AG08396 (cell line): Measurements from ENCODE around the gene JMJD7.

Experiments
- DNase-seq: peaks from one replicate; pipeline ENCODE4 v3.0.0; 2012; ENCODE audit warnings: low spot score, mixed read lengths

Gene JMJD7

DNA sequence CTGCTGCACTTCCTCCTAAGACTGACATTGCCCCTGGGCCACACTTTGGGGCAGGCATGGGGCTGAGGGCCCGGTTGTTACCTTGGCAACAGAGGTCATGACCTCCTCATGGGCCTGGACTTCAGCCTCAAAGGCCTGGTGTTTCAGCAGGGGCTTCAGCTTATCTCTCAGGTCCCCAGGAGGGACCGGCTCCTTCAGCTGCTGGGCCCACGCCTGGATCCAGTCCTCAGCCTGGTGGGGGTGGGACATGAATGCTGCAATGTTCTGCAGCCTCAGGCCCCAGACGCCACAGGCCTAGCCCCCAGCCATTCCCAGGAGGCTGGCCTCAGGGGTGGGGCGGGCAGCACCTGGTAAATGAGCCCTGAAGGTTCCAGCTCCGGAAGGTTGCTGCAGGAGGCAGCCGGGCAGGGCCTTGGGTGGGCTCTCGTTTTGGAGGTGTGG is 38.4 kb downstream of the JMJD7 start:
- DNase-seq, result no peak

DNA sequence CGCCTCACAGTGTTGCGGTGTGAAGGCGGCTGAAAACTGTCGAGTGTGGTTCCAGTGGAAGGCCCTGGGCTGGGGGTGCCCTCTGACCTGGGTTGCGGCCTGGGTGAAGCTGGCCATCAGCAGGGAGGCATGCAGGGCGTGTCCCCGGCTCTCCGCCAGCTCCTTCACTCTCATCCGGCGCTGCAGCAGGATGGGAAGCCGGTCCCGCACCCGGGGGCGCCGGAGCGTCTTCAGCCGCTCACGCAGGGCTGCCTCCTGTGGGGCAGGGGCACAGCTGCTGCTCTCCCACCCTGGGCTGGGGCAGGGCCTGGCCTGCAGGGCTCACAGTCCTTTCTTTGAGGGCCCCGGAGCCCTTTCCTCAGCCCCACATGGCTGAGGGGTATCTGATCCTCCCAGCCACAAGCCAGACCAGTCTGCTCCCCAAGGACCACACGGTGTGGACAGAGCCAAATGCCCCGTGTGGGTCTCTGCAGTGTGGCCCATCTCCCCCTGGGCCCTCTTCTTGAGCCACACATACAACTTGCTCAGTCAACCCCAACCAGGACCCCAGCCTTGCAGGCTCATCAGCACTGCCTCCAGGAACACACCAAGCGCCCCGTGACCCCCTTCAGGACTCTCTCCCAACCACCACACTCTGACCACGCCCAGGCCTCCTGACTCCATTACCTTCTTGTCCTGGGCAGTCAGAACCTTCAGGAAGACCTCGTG is 39.1 kb downstream of the JMJD7 start:
- DNase-seq, result no peak

DNA sequence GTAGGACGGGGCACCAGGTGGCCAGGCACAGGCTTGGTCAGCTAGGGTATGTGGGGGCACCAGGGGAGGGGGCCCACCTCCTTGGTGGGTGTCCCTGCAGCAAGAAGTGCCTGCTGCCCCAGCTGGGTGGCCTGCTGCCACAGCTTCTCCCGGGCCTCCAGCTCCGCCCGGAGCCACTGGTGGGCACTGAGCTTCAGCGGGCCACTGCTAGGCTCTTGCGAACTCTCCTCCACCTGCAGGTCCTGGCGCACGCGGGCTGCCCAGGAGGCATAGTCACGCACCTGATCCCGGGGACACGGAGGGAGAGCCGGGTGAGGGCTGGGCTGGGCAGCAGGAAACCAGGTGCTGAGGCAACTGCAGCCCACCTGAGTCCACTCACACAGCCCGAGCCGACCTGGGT is 40.4 kb downstream of the JMJD7 start:
- DNase-seq, result no peak

DNA sequence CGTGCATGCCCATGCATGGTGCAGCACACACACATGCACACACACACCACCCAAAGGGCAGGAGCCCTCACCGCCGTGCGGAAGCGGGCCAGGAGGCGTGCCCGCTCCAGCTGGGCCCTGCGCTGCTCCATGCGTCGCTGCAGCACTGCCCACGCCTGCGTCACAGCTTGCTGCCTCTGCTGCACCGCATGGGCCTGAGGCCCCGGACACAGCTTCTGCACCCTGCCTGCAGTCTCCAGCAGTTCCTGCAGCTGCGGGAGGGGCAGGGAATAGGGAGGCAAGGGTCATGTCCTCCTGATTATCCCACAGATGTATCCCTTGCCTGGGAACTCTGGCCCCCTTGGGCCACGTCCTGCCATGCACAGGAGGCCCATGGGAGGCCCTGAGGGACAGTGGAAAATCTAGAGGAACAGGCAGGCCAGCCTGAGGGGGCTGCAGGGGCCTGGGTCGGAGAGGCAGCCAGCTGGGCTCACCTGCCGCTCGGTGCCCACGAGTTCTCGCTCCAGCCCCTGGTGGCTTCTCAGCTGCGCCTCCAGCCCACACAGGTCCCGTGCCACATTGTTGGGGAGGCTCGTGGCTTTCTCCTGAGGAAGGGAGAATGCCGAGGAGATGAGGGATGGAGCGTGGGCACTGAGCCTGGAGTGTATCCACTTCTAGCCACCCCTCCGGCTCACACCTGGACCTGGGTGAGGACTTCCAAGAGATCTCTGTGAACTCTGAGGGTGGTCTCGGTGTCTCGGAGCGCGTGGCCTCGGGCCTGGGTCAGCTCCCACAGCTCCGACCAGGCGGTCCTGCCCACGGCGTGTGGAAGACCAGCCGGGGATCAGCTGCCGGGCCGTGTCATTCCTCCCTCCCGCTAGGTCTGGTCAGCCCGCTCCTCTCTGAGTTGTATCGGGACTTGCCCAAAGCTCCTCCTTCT is 42.1 kb downstream of the JMJD7 start:
- DNase-seq, result no peak

DNA sequence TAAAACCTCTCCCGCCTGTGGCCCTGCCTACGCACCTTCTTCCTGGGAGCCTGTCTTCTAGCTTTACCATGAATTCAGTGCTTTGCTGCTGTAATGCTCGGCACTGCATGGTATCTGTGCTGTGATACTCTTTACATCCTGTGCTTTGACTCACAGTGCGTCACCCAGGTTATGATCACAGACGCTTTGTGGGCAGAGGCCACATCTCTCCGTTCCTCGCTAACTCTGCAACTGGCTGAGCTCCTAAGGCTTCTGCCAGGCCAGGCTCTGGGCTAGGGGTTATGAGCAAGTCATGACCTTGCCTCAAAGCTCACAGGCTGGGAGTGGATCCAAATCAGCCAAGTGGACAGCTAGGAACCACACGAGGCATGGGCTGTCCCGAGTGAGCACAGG is 42.8 kb downstream of the JMJD7 start:
- peak; percentile 70 for DNase-seq

DNA sequence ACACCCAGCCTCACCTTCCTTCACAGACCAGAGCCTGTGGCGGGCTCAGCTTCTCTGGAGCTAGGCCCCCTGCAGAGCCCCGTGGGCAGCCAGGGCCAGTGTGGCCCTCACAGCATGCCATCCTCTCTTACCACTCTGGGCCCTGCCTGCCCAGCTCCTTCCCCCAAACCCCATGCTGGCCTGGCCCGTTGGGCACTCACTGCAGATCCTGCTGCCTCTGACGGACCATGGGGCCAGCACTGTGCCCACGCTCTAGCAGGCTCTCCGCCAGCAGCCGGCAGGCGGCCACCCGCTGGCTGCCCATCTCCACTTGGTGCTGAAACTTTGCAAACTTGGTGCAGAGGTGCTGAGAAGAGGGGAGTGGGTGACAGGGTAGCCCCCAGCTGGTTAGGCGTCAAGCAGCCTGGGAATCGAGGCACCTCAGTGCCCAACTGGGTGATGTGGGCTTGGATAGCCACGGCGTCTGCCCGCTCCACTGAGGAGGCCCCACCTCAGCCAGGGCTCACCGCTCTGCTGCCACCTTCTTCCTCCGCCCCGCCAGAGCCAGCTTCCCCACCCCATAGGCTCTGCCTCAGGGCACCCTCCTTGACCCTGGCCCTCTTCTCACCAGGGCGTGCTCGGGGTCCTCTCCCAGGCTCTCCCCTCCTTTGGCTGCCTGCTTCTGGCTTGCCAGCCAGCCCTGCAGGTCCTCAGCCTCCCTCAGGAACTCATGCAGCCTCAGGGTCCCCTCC is 43.4 kb downstream of the JMJD7 start:
- DNase-seq, result no peak

DNA sequence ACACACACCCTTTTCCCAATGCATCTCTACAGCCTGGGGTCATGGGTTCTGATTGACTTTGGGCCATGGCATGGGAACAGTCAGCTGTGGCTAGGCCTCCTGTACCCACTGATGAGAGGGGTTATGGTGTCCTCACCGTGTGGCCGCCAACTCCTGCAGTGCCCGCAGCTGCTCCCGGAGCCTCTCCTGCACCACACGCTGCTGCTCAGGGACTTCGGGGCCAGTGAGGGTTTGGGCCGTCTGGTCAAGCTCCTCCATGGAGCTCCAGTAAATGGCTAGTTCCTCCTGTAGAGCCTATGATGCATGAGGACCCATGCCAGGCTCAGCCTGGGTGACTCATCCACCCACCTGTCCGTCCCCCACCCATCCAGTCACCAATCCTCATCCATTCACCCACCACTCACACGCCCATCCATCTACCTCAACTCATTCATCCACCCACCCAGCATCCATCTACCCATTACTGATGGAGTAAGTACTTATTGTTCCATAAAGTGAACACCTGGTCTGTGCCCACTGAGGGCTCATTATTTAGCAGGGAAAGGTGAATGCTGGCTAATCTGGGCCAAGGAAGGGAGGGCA is 44.4 kb downstream of the JMJD7 start:
- DNase-seq, result no peak

DNA sequence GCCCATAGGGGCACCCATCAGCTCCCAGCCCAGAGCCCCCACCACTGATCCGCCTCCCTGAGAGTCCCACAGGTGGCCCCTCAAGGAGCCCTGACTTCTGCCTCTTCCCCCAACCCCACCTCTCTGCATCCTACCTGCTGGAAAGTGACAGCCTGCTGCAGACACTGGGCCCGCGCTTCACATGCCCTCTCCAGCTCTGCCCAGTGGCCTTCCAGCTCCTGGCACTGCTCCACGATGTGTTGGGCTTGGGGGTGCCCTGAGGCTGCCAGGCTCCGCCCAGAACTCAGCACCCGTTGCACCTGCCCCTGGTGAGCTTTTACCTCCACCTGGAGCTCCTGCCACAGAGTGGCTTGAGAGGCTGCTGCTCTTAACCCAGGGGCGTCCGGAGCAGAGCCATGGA is 45.8 kb downstream of the JMJD7 start:
- no peak for DNase-seq

DNA sequence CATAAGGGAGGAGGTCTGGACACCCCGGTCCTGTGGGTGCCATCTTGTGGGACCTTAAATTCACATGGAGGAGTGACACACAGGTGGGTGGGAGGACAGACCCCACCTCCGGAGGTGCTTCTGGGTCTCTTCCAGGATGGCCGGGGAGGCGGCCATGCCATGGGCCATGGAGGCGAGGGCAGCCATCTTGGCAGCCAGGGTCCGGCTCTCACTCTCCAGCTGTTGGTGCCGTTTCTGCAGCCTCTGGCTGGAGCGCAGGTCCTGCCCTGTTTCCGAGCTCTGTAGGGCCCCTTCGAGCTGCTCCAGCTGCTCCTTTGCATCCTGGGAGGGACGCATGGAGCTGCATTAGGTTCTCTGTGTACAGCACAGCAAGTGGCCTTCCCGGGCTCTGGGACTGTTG is 46.8 kb downstream of the JMJD7 start:
- DNase-seq, result no peak

DNA sequence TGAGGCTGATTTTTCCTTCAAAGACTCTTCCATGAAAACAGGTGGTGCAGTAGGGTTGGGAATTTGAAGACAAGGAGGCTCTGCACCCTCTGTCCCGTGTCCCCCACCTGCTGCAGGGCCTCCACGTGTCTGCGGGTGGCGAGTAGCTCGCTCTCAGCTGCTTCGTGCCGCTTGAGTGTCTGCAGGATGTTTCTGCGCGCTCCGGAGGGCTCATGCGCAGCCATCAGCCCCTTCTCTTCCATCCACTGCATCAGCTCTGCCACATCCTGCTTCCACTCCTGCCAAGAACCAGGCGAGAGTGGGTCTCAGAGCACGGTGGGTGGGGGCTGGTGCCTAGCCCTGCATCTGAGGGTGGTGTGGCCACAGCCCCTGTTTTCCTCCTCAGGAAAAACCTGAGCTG is 48.1 kb downstream of the JMJD7 start:
- DNase-seq, result no peak

DNA sequence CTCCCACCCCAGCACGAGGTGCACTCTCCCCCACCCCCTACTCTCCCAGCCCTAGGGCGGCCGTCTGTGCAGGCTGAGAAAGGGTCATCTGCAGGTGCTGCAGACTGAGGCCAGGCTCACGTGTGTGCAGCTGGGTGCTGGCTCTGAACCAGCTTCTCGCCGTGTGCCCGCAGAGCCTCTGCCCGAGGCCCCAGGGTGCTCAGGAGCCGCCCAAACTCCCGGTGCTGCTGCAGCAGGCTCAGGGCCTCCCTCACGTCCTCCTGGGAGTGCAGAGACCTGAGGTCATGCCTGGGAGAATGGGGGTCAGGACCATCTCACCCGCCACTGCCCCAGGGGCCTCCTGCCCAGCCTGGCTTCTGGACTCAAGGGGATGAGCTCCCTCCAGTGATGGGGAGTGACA is 48.8 kb downstream of the JMJD7 start:
- no peak for DNase-seq

DNA sequence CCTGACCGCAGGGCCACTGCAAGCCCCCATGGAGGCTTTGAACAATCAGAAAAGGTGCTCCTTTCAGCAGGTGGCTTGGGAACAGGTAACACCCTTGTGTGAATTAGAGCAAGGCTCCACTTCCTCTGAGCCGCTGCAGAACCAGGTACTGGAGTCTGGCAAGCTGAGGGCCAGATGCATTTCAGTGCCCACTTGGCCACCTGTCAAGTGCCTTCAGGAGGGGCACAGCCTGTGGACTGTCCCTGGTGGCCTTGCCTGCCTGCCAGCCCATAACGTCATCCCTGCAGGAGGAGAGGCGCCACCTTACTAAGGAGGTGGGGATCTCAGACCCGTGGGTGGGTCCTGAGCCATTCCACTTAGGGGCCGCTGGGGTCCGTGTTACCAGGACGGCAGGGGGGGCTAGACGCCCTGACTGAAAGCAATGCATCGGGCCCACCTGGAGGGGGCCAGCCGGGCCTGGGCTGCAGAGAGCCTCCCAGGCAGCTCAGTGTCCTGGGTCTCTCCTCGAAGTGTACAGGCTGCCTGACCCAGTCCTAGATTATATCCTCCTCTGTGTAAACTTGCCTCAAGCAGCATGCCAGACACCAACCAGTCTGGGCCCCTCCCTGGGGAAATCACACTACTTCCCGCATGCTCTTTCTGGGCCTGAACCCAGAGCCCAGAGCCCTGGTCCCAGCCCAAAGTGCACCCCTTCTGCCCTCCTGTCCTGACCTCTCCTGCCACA is 49.9 kb downstream of the JMJD7 start:
- DNase-seq, result no peak

DNA sequence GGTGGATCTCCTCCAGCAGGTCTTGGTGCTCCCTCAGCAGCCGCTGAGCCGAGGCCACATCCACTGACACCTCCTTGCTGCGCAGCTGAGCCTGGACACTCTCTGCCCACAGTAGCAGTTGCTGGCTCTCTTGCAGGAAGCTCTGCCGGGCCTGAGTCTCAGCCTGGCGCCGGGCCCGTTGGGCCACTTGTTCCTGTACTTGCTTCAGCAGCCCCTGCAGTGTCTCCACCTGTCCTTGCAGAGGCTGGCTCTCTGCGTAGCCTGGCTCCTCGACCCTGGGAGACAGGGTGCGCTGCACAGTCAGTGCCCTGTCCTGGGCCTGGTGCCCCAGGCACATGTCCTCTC is 50.4 kb downstream of the JMJD7 start:
- no peak for DNase-seq

DNA sequence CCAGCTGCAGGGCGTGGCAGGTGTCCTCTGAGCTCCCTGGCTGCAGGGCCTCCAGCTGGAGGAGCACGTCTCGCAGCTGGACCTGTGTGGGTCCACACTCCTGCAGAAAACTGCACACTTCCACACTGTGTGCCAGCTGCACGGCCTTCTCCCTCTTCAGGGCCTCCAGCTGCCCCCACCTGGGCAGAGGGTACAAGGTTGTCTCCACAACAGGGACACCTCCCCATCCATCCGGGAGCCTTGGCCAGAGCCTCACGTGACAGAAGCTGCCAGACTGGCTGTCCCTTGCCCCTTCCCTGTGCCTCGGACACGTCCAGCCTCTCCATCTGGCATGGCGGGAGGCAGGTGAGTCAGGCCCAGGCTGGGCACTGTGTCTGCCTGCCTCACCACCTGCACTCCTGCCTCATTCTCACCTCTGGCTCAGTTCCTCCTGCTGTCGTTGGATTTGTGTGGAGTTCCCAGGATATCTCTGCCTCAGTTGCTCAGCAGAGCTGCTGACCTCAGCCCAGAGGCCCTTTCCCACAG is 51.5 kb downstream of the JMJD7 start:
- DNase-seq, result no peak

DNA sequence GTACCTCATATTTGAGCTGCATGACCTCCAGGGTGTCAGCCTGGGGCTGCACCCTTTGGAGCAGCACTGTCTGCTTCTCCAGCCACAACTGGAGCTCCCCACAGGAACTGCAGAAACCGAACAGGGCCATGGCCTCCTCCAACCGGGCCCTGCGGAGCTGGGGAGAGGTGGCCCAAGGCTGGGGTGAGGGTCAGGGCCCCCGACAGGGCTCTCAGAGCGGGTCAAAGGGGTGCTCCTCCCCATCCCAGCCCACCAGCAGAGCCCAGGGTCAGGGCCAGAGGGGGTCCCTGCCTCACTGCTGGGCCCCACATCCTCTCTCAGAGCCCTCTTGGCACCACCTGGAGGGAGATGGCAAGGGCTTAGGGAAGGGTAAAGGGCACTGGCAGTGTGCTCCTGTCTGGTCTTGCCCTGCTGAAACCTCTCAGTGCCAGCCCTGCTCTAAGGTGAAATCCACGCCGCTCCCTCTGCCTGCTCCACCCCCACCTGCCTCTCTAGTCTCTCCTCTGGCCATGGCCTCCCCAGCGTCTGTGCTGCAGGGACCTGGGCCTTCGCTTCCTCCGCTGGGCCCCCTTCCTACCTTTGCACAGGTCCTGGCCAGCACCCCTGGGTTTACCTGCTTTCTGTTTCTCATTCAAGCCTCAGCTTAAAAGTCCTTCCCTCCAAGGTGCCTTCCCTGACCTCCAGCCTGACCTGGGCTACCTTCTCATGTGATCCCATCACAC is 52.4 kb downstream of the JMJD7 start:
- no peak for DNase-seq

DNA sequence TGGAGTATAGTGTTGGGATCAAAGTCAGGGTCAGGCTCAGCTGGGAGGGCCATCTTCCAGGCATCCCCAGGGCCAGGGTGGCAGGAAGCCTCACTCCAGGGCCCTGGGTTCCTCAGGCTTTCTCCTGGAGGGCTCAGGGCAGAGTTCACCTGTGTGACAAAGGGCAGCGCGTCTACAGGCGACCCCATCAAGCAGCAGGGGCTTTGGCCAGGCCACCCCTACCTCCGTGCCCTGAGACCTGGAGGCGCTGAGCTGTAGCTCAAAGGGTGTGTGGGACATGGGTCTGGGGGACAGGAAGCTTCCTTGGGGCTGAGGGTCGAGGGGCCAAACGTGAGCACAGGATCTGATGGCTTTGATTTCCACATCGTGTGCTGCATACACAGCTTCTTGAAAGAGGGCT is 53.2 kb downstream of the JMJD7 start:
- DNase-seq, result no peak

DNA sequence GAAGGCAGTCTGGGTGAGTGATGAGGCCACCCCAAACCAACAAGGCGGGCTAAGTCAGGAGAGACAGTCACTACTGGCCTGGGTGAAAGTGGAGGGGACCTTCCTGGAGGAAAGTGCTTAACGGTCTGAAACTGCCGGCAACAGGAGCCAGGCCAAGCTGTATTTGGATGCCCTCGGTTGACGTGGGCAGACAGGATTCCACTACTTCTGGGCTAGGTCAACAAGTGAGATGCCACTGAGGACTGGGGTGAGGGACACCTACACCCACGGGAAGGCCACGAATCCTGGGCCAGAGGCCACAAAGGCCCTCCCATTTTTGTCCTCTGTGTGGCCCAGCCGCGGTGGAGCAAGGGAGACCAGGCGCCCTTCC is 53.6 kb downstream of the JMJD7 start:
- DNase-seq, result no peak

DNA sequence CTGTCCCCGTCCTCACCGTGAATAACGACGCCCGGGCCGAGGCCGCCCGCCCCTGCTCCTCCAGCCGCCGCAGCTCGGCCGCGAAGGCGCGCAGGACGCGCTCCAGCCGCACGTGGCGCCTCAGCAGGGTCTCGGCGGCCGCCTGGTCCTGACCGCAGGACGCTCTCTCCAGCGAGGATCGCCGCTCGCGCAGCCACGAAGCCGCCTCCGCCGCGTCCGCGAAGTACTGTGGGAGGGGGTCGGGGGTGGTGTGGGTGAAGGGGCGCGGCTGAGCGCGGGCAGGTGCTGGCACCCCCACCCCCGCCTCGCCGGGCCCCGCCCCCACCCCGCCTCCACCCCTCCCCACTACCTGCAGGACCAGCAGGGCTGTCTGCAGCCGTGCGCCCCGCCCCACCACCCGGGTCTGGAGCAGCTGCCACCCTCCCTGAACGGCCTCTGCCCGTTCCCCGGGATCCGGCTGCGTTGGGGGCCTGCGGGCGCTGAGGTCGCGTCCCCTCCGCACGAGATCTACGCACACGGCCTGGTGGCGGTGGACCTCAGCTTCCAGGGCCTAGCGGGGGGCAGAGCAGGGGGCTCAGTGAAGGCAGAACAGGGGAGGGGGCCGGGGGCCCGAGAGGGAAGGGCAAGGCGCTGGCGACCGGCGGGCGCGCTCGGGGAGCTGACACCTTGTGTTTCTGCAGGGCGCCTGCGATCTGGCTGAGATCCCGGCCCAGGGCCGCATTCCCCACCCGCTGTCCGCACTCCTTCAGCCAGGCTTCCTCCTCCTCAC is 54.2 kb downstream of the JMJD7 start:
- no peak for DNase-seq

DNA sequence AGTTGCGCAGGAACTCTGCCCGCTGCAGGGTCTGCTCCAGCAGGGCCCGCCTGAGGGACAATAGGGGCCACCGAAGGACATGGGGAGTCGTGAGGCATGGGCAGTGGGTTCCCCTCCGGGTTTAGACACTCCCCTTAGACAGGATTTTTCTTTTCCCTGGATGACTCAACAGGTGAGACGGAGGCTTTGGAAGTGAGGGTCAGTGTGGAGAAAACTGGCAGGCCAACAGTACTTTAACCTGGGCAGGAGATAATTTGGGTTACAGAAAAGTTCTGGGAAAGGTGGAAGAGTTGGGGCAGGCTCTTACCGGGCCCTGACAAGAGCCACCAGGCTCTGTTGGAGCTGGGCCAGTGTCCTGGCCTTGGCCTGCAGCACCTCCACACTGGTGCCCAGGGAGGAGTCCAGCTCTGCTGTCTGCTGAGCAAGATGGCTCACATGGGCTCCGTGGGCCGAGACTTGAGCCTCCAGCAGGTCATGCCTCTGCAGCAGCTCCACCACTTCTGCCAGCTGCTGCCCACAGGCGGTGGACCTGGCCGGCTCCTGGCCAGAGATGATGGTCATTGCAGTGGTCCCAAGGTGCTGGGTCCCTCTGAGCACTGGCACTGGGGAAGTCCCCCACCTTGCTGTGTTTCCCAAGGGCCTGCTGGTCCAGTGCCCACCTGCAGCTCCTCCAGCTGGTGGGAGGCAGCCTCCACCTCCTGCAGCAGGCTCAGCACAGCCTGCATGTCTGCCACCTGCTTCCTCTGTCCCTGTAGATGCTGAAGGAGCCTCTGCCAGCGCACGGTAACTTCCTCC is 55.0 kb downstream of the JMJD7 start:
- DNase-seq, result no peak

DNA sequence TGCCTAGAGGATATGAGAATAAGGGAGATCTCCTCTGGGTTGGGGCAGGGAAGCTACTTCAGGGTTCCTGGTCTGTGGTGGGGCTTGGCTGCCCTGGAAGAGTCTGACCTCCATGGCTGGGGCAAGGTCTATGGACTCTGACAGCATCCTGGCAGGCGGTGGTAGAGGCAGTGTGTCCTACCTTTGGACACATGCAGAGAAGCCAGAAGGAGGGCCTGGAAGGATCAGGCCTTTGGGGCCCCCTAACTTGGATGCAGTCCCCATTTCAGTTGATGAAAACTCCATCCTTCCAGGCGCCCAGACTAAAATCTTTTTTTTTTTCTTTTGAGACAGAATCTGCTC is 55.6 kb downstream of the JMJD7 start:
- no peak for DNase-seq
